Panc1 (cell line): ENCODE results near the gene CNTN4.

Source experiments
- TCF7L2 ChIP-seq: IDR thresholded peaks from 2 replicates; pipeline ENCODE4 v1.6.1; 2011; ENCODE audit warnings: mild to moderate bottlenecking, low read depth, low read length, inconsistent platforms
- TF ChIP-seq, protein P1 (sequence below): fragments of 450-650 bp; IDR thresholded peaks from 2 replicates; pipeline ENCODE4 v1.5.1; 2017; ENCODE audit warnings: mild to moderate bottlenecking

- no peak for TF ChIP-seq TCF7L2
- TF ChIP-seq, protein P1, sequence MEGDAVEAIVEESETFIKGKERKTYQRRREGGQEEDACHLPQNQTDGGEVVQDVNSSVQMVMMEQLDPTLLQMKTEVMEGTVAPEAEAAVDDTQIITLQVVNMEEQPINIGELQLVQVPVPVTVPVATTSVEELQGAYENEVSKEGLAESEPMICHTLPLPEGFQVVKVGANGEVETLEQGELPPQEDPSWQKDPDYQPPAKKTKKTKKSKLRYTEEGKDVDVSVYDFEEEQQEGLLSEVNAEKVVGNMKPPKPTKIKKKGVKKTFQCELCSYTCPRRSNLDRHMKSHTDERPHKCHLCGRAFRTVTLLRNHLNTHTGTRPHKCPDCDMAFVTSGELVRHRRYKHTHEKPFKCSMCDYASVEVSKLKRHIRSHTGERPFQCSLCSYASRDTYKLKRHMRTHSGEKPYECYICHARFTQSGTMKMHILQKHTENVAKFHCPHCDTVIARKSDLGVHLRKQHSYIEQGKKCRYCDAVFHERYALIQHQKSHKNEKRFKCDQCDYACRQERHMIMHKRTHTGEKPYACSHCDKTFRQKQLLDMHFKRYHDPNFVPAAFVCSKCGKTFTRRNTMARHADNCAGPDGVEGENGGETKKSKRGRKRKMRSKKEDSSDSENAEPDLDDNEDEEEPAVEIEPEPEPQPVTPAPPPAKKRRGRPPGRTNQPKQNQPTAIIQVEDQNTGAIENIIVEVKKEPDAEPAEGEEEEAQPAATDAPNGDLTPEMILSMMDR: no peak
Observed at GRCh38 chr3:2476996-2477395, 378.3 kb downstream of the CNTN4 start.
